Erythroblast (primary cell): ENCODE measurements around the gene EPHB2.

Experiments used
- GATA1 ChIP-seq: IDR thresholded peaks from 2 replicates; pipeline ENCODE4 v1.6.1; 2011; ENCODE audit warnings: low read depth, mild to moderate bottlenecking, control low read depth, low read length, moderate library complexity
- POLR2A ChIP-seq: IDR thresholded peaks from 2 replicates; pipeline ENCODE4 v1.6.1; 2011; ENCODE audit warnings: mild to moderate bottlenecking, low read length

DNA sequence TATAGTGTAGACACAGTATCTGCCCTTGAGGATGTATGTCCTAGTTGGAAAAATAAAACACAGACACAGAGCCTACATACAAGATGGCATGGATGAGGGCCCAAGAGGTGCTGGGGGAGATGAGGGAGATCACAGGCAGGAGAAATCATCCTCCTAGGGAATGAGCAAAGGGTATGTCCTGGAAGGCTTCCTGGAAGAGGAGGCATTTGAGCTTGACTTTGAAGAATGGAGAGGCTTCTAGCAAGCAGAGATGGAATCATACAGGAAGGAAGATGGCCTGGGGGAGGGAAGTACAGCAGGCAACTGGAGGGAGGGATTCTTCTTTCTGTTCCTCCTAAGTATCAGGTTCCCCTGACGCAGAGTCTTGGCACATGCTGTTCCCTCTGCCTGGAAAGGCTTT is 158.7 kb downstream of the EPHB2 start:
- no peak for TF ChIP-seq POLR2A
- no peak for TF ChIP-seq GATA1
